ENCODE measurements around the gene ITPA. TPM values are rescaled to one million over a fixed set of nuclear protein-coding genes. Genes with fewer than 3 reads are reported as not detected.

Gene ITPA
- total and polyA plus RNA-seq, 2 of the 13 experiments (the other 11 are each of a cell fraction or from before 2014, with no cell fraction given) = 60.1 to 103 TPM

GRCh38 chr20:3231889-3232588 is 22.7 kb downstream of the ITPA start (continued):
- TF ChIP-seq KDM6A (CRISPR knock-in tag; IDR thresholded peaks at IDR 0.05; ENCODE audit: low read depth) (0 out of 2 replicates have a peak, but pooled peaks have one; percentile 30), ZNF451 (CRISPR knock-in tag; IDR thresholded peaks at IDR 0.05) (peak; percentile 77; the same call in 1 of the 2 replicates), ZBTB43 (CRISPR knock-in tag; conservative IDR thresholded peaks at IDR 0.05) (peak; percentile 70), ZNF644 (CRISPR knock-in tag; IDR thresholded peaks at IDR 0.05; ENCODE audit: low read depth) (0 out of 2 replicates have a peak, but pooled peaks have one; percentile 39), ZNF296 (CRISPR knock-in tag; conservative IDR thresholded peaks at IDR 0.05) (0 out of 2 replicates have a peak, but pooled peaks have one; percentile 41), STAT5B (CRISPR knock-in tag; IDR thresholded peaks at IDR 0.05) (no peak), ZHX1 (CRISPR knock-in tag; IDR thresholded peaks at IDR 0.05; ENCODE audit: low read depth) (peak; percentile 90), MEIS2 (CRISPR knock-in tag; IDR thresholded peaks at IDR 0.05) (peak; percentile 93), NFIB (CRISPR knock-in tag; IDR thresholded peaks at IDR 0.05; ENCODE audit: borderline replicate concordance) (no peak), AFF4 (CRISPR knock-in tag; IDR thresholded peaks at IDR 0.05) (no peak), KDM3A (CRISPR knock-in tag; IDR thresholded peaks at IDR 0.05; ENCODE audit: low read depth) (peak; percentile 88; the same call in 1 of the 2 replicates), IRX3 (CRISPR knock-in tag; IDR thresholded peaks at IDR 0.05; ENCODE audit: borderline replicate concordance, low read depth) (no peak; the same call in 1 of the 2 replicates), MXI1 (IDR thresholded peaks at IDR 0.05; ENCODE audit: borderline replicate concordance, low read depth, low read length) (no peak), CHD2 (IDR thresholded peaks at IDR 0.05; ENCODE audit: low read depth, low read length) (0 out of 2 replicates have a peak, but pooled peaks have one; percentile 12), ZNF468 (CRISPR knock-in tag; IDR thresholded peaks at IDR 0.05) (no peak), TFDP1 (CRISPR knock-in tag; IDR thresholded peaks at IDR 0.05; ENCODE audit: borderline replicate concordance) (0 out of 2 replicates have a peak, but pooled peaks have one; percentile 45), TFAP4 (IDR thresholded peaks at IDR 0.05; ENCODE audit: borderline replicate concordance, low read depth) (peak; percentile 49; the same call in 1 of the 2 replicates), TRIM24 (CRISPR knock-in tag; IDR thresholded peaks at IDR 0.05) (no peak), ZNF557 (CRISPR knock-in tag; IDR thresholded peaks at IDR 0.05) (no peak), TEAD3 (CRISPR knock-in tag; optimal IDR thresholded peaks at IDR 0.05; ENCODE audit: borderline replicate concordance) (peak; percentile 83)

All from HepG2 (cell line).